OCI-LY7 (cell line): ENCODE results near the gene ANKRD53. TPM values are rescaled to one million over a fixed set of nuclear protein-coding genes. Genes with fewer than 3 reads are reported as not detected.

Experiments used
- BruUV-seq: library from RNA; stranded (reverse); fragments of 400-500 nt; replicated peaks from 2 replicates; lab custom pipeline; 2021; lab: Mats Ljungman, UMichigan
- CTCF ChIA-PET: fragments of 300-600 bp; sonication (Branson Sonifier 250); formaldehyde crosslinking; loops from one replicate; lab custom pipeline; 2022; ENCODE audit warnings: antibody characterized with exemption; ENCODE audit not compliant: unreplicated experiment; lab: Charles Lee
- POLR2A ChIA-PET: fragments of 300-600 bp; sonication (Branson Sonifier 250); formaldehyde crosslinking; loops from one replicate; lab custom pipeline; 2022; ENCODE audit warnings: antibody characterized with exemption; lab: Charles Lee
- DNase-seq: peaks from one replicate; pipeline ENCODE4 v3.0.0-alpha.2; 2015; ENCODE audit warnings: low spot score
- H2AFZ ChIP-seq: fragments of 200-600 bp; sonication (generic), shearing (Covaris generic); 2 replicates; pipeline ENCODE4 v1.6.1; 2014; ENCODE audit warnings: mild to moderate bottlenecking, antibody characterized with exemption, low read length, moderate library complexity
- H3K27ac ChIP-seq: fragments of 200-600 bp; sonication (generic); 2 replicates; pipeline ENCODE4 v1.5.1; 2014; ENCODE audit warnings: mixed run types, low read depth, mild to moderate bottlenecking, moderate library complexity, low read length, inconsistent platforms; ENCODE audit not compliant: poor library complexity, severe bottlenecking
- H3K36me3 ChIP-seq: fragments of 200-600 bp; sonication (generic); 2 replicates; pipeline ENCODE4 v1.6.1; 2014; ENCODE audit warnings: mild to moderate bottlenecking, antibody characterized with exemption, low read length, moderate library complexity, mixed read lengths; ENCODE audit not compliant: insufficient read depth
- H3K4me1 ChIP-seq: fragments of 200-600 bp; sonication (generic); 2 replicates; pipeline ENCODE4 v1.5.1; 2014; ENCODE audit warnings: mild to moderate bottlenecking, low read length; ENCODE audit not compliant: insufficient read depth, poor library complexity, severe bottlenecking
- H3K4me2 ChIP-seq: fragments of 200-600 bp; sonication (generic); 2 replicates; pipeline ENCODE4 v1.6.1; 2014; ENCODE audit warnings: mild to moderate bottlenecking, low read length
- H3K4me3 ChIP-seq: fragments of 200-600 bp; sonication (generic); 2 replicates; pipeline ENCODE4 v1.5.1; 2014; ENCODE audit warnings: mild to moderate bottlenecking, low read depth, low read length; ENCODE audit not compliant: poor library complexity, severe bottlenecking
- H3K79me2 ChIP-seq: fragments of 200-600 bp; sonication (generic); 2 replicates; pipeline ENCODE4 v1.6.1; 2016; ENCODE audit warnings: low read depth, mild to moderate bottlenecking, low read length, moderate library complexity, mixed read lengths; ENCODE audit not compliant: insufficient read depth
- H3K9me2 ChIP-seq: fragments of 200-600 bp; sonication (generic); 2 replicates; pipeline ENCODE4 v1.6.1; 2016; ENCODE audit warnings: mild to moderate bottlenecking, low read length, mixed read lengths; ENCODE audit not compliant: insufficient read depth
- H3K9me3 ChIP-seq: fragments of 200-600 bp; sonication (generic); 2 replicates; pipeline ENCODE4 v1.6.1; 2014; ENCODE audit warnings: mild to moderate bottlenecking, mixed run types, low read length, mixed read lengths
- H4K20me1 ChIP-seq: fragments of 200-600 bp; sonication (generic); 2 replicates; pipeline ENCODE4 v1.6.1; 2014; ENCODE audit warnings: mild to moderate bottlenecking, antibody characterized with exemption, low read length, moderate library complexity, mixed read lengths; ENCODE audit not compliant: insufficient read depth
- CTCF ChIP-seq: fragments of 200-600 bp; sonication (generic); conservative IDR thresholded peaks from 2 replicates; pipeline ENCODE4 v1.5.1; 2014; ENCODE audit warnings: mild to moderate bottlenecking, antibody characterized with exemption, low read length, moderate library complexity, mixed read lengths
- EZH2phosphoT487 ChIP-seq: fragments of 200-600 bp; sonication (generic); IDR thresholded peaks from 2 replicates; pipeline ENCODE4 v1.6.1; 2018; ENCODE audit warnings: low read depth, borderline replicate concordance, mild to moderate bottlenecking, mixed run types, antibody characterized with exemption, low read length, moderate library complexity, mixed read lengths
- intact Hi-C: fragments of 100-400 bp; cut with micrococcal nuclease; formaldehyde crosslinking; loops from one replicate; pipeline ENCODE4 v1.10.0; 2022; ENCODE audit not compliant: unreplicated experiment
- total RNA-seq, 2 experiments: library from RNA; depleted of rRNA in 1 of 2; stranded (reverse); fragments of >200 nt in 1 of 2; shearing (Covaris generic) in 1 of 2; gene quantifications; 2 replicates each; pipeline ENCODE4 v1.2.3, GENCODE V29; 2014 to 2022

Gene ANKRD53
- total RNA-seq, 2 experiments from 2014 or later, result not detected

GRCh38 chr2:70957798-70958197 lies 20.6 kb upstream of the ANKRD53 start:
- no TSS peak for BruUV-seq
- intact Hi-C loops, result no loop called here
- H3K4me2 ChIP-seq, result no peak overlapping the region
- H3K4me1 ChIP-seq, result peaks cover 10% of the 10 kb centered on the region
- H3K9me2 ChIP-seq, result no peaks in the 10 kb centered on the region
- DNase-seq, result no peak
- TF ChIP-seq CTCF, result no peak
- no peak for TF ChIP-seq EZH2phosphoT487
- ChIA-PET CTCF (no interaction called here), POLR2A (no interaction called here)
- no peak overlapping the region for H3K27ac ChIP-seq
- H4K20me1 ChIP-seq, result no peaks in the 10 kb centered on the region
- H3K9me3 ChIP-seq, result no peaks in the 10 kb centered on the region
- 0 out of 2 replicates have a peak overlapping the region, but pooled peaks have one; percentile 5 for H2AFZ ChIP-seq
- no peak overlapping the region for H3K4me3 ChIP-seq
- no peaks in the 10 kb centered on the region for H3K36me3 ChIP-seq
- no peaks in the 10 kb centered on the region for H3K79me2 ChIP-seq

- no peak for TF ChIP-seq CTCF
- TF ChIP-seq EZH2phosphoT487, result no peak
- Histone ChIP-seq H2AFZ (peak overlapping the region; percentile 5; the same call in 1 of the 2 replicates), H3K27ac (no peak overlapping the region), H3K4me3 (no peak overlapping the region), H3K4me2 (no peak overlapping the region), H3K36me3 (no peaks in the 10 kb centered on the region), H3K9me2 (no peaks in the 10 kb centered on the region), H3K4me1 (peaks cover 10% of the 10 kb centered on the region), H3K9me3 (no peaks in the 10 kb centered on the region), H3K79me2 (no peaks in the 10 kb centered on the region), H4K20me1 (no peaks in the 10 kb centered on the region)
- intact Hi-C loops, result no loop called here
- CTCF ChIA-PET, result no interaction called here
- no peak for DNase-seq
- POLR2A ChIA-PET, result no interaction called here
- no TSS peak for BruUV-seq
Measured at GRCh38 chr2:70958759-70959158, 19.7 kb upstream of the ANKRD53 start.

GRCh38 chr2:70959271-70959761 lies 19.1 kb upstream of the ANKRD53 start:
- Histone ChIP-seq H3K9me3 (no peaks in the 10 kb centered on the region), H3K27ac (no peak overlapping the region), H3K4me2 (no peak overlapping the region), H3K36me3 (no peaks in the 10 kb centered on the region), H3K4me1 (peaks cover 10% of the 10 kb centered on the region), H4K20me1 (no peaks in the 10 kb centered on the region), H2AFZ (no peak overlapping the region), H3K9me2 (no peaks in the 10 kb centered on the region), H3K4me3 (no peak overlapping the region), H3K79me2 (no peaks in the 10 kb centered on the region)
- intact Hi-C loops, result no loop called here
- no peak for DNase-seq
- no TSS peak for BruUV-seq
- ChIA-PET POLR2A (no interaction called here), CTCF (no interaction called here)
- TF ChIP-seq EZH2phosphoT487, result no peak
- no peak for TF ChIP-seq CTCF
